Ovary (tissue), 9 donors: ENCODE data around the gene SLC29A1. TPM values are rescaled to one million over a fixed set of nuclear protein-coding genes. Genes with fewer than 3 reads are reported as not detected.

Source experiments
- DNase-seq, 5 donors: peaks; one replicate each; pipeline ENCODE4 v3.0.0-alpha.2; 2019 to 2020
- H3K27ac ChIP-seq, 2 donors: fragments of 200-600 bp; one replicate each; pipeline versions ENCODE4 v1.5.1 to v1.8.0; 2019 to 2022
- H3K27me3 ChIP-seq: fragments of 200-600 bp; one replicate; pipeline ENCODE4 v1.8.0; 2022
- H3K36me3 ChIP-seq: fragments of 200-600 bp; sonication (generic); one replicate; pipeline ENCODE4 v1.5.1; 2019
- H3K4me1 ChIP-seq: one replicate; pipeline ENCODE4 v1.8.1; 2013; ENCODE audit warnings: mild to moderate bottlenecking, moderate library complexity; ENCODE audit not compliant: insufficient read depth
- H3K4me3 ChIP-seq: fragments of 200-600 bp; sonication (generic); one replicate; pipeline ENCODE4 v1.5.1; 2017
- H3K9me3 ChIP-seq, 2 donors: fragments of 200-600 bp in 1 of 2; sonication (generic) in 1 of 2; one replicate each; pipeline versions ENCODE4 v1.5.1 to v1.8.1; 2013 to 2019; ENCODE audit warnings: mild to moderate bottlenecking in 1 of 2, moderate library complexity in 1 of 2
- CTCF ChIP-seq, 3 donors: fragments of 450-650 bp in 2 of 3; fragments of 200-600 bp in 1 of 3; IDR thresholded peaks; one replicate each; pipeline versions ENCODE4 v1.5.1 to v1.8.0; 2016 to 2022; ENCODE audit warnings: antibody characterized with exemption in 3 of 3, mild to moderate bottlenecking in 1 of 3
- EP300 ChIP-seq: sonication (generic); formaldehyde crosslinking; IDR thresholded peaks from one replicate; pipeline ENCODE4 v1.6.1; 2017; ENCODE audit warnings: antibody characterized with exemption
- POLR2A ChIP-seq: fragments of 450-650 bp; IDR thresholded peaks from one replicate; pipeline ENCODE4 v1.6.1; 2017; ENCODE audit warnings: antibody characterized with exemption, mild to moderate bottlenecking, moderate library complexity
- WGBS, 3 donors: extraction: QIAGEN DNeasy Blood & Tissue Kit in 1 of 3; methylation state at CpG; one replicate each; pipeline versions ENCODE4 v1.1.5 to v1.1.7; 2013 to 2017; 5-methylcytosine and 5-hydroxymethylcytosine counted together
- intact Hi-C, 4 donors: fragments of 100-400 bp; cut with DNase I; formaldehyde crosslinking; loops; one replicate each; pipeline versions ENCODE4 v1.11.0 to v1.15.1; 2022 to 2023
- polyA plus RNA-seq, 2 donors: library from polyadenylated mRNA; stranded (reverse); fragments of 200-250 nt in 1 of 2; fragments of 350-450 nt in 1 of 2; fragmentation: Illumina TruSeq in 1 of 2; extraction: RNeasy Lipid Tissue Mini Kit (QIAGEN cat#74804) in 1 of 2; gene quantifications; one replicate each; pipeline ENCODE4 v1.2.3, GENCODE V29; 2013 to 2014
- total RNA-seq, 7 donors: library from RNA; depleted of rRNA in 2 of 7; stranded (reverse); fragments of >200 nt in 2 of 7; fragmentation: NEBNext Ultra II Directional in 3 of 7; extraction: Animal tissue kit (Norgen Biotek cat#: 25700) in 3 of 7; gene quantifications; one replicate each; pipeline versions ENCODE4 v1.1.0 to v1.2.4, GENCODE V29; 2016 to 2023
- donor health status: DM: no; HTN: no; CAD: no; lungs with moderate emphysema.
- donor health status: DM: no; HTN: no; CAD: no.
- donor health status: Bipolar disorder and iron deficiency.
- donor health status: DM: yes; HTN: yes; CAD: no.
- donor health status: DM: no; HTN: no; CAD: no.
- donor health status: DM: yes; HTN: yes; CAD: no.

Gene SLC29A1
- total and polyA plus RNA-seq, 9 donors = 11.2 to 54.0 (median 30.2) TPM

DNA sequence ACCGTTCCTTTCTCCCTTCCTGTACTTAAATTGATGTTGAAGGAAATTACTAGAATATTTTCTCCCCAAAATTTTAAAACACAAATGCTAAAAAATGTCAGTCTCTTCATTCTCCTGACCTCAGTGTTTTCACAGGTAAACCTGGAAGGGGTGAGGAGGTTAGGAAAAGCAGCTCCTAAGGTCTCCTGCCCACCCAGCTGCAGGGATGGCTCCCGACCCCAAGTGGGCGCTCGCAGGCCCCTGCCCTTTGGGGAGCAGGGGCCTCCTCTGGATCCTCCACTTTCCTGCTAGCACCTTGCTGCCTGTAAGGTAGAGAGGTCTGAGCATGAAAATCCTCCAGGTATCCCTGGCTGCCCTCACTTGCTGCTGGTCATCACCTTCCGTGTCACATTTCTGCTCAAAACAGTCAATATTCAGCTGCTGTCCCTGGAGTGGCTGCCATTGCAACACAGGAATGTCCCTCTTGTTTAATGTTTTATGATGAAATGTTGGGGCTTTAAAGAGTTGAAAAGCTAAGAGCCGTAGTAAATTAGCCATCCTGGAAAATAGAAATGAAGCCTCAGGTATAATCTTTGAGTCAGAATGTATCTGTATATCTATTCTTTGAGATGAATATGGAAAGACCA is 12.6 kb downstream of the SLC29A1 start:
- peak in 2 of 5 donors; percentile 10 to 21 for DNase-seq
- Histone ChIP-seq H3K4me1 (peaks cover 10% of the 10 kb centered on the region), H3K27ac (no peak overlapping the region), H3K9me3 (no peaks in the 10 kb centered on the region), H3K36me3 (no peaks in the 10 kb centered on the region), H3K4me3 (no peak overlapping the region), H3K27me3 (no peaks in the 10 kb centered on the region)
- TF ChIP-seq EP300 (no peak), POLR2A (no peak), CTCF (IDR thresholded peaks at IDR 0.05) (no peak)
- intact Hi-C loops = loop anchor here (2.0 to 5.0 kb wide), 3 partner anchors 13 to 134 kb away; partner anchors contain the start of gene SLC29A1 (in 1 of the 4)
- 90 to 94% (median 93%) methylated on average over 6 of the region's 6 CpGs for WGBS, 3 donors

GRCh38 chr6:44237021-44237812 is 13.8 kb downstream of the SLC29A1 start:
- Histone ChIP-seq H3K9me3 (no peaks in the 10 kb centered on the region), H3K36me3 (no peaks in the 10 kb centered on the region), H3K4me1 (peaks cover 10% of the 10 kb centered on the region), H3K27me3 (no peaks in the 10 kb centered on the region), H3K4me3 (peak overlapping the region; percentile 53), H3K27ac (peak overlapping the region; percentile 40 to 89)
- 34 to 38% (median 37%) methylated on average over 22 of the region's 22 CpGs for WGBS, 3 donors
- TF ChIP-seq EP300 = no peak
- no peak for TF ChIP-seq CTCF (IDR thresholded peaks at IDR 0.05)
- TF ChIP-seq POLR2A = no peak
- intact Hi-C loops = loop anchor here (2.0 to 5.0 kb wide), 3 partner anchors 14 to 135 kb away; partner anchors contain the start of gene SLC29A1 (in 1 of the 4)
- peak; percentile 84 to 92 (median 86) for DNase-seq

DNA sequence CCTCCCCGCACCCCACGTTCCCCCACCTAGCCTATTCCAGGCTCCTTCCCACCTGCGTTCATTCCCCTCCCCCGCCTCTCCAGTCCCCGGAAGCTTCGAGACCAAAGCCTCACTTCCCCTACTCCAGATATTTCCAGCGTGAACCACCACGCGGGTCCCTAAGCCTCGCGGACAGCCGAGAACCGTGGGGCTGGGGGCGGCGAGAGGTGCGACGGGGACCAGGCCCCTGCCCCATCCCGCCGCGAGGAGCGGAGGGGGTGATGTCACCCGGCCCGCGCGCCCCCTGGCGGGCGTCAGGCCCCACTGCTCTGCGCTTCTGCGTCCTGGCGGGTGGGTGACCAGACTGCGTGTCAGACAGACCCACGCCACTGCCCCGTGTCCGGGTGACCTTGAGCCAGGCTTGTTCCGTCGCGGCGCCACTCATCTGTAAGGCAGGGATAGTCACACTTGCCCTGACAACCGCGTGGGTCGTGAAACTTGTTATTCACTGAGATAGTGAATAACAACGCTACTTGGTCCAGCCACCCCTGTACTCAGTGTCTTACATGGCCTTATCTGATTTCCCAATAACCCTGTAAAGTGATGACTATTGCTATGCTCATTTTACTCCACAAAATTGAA is 14.5 kb downstream of the SLC29A1 start:
- 1 to 2% (median 2%) methylated on average over 37 to 42 of the region's 42 CpGs for WGBS, 3 donors

More for the DNA sequence above, 14.5 kb downstream of the SLC29A1 start:
- peaks cover 10% of the 10 kb centered on the region for H3K4me1 ChIP-seq
- H3K27ac ChIP-seq = peak overlapping the region; percentile 40 to 89
- intact Hi-C loops = loop anchor here (2.0 to 5.0 kb wide), 3 partner anchors 15 to 136 kb away; partner anchors contain the start of gene SLC29A1 (in 1 of the 4)
- peak overlapping the region; percentile 53 for H3K4me3 ChIP-seq
- no peaks in the 10 kb centered on the region for H3K9me3 ChIP-seq
- H3K27me3 ChIP-seq = no peaks in the 10 kb centered on the region
- H3K36me3 ChIP-seq = no peaks in the 10 kb centered on the region
- peak; percentile 77 to 89 (median 85) for DNase-seq
- TF ChIP-seq POLR2A (peak; percentile 63), CTCF (IDR thresholded peaks at IDR 0.05) (peak; percentile 86 to 99 (median 98)), EP300 (no peak)
